Right atrium auricular region (tissue), 2 donors: ENCODE results near the gene BMAL1. TPM values are rescaled to one million over a fixed set of nuclear protein-coding genes. Genes with fewer than 3 reads are reported as not detected.

Experiments
- DNase-seq: peaks from one replicate; pipeline ENCODE4 v3.0.0-alpha.2; 2019; ENCODE audit warnings: low spot score
- H3K27ac ChIP-seq, 2 donors: fragments of 200-600 bp; sonication (generic); 1 replicate in 1 of 2; 2 replicates in 1 of 2; pipeline ENCODE4 v1.5.1; 2016 to 2019
- H3K27me3 ChIP-seq, 2 donors: fragments of 200-600 bp; sonication (generic); one replicate each; pipeline versions ENCODE4 v1.5.1 to v1.6.0; 2017 to 2019
- H3K36me3 ChIP-seq: fragments of 200-600 bp; sonication (generic); one replicate; pipeline ENCODE4 v1.5.1; 2016
- H3K4me1 ChIP-seq, 2 donors: fragments of 200-600 bp; sonication (generic); one replicate each; pipeline versions ENCODE4 v1.5.1 to v1.6.0; 2017 to 2019
- H3K4me3 ChIP-seq, 2 donors: fragments of 200-600 bp; sonication (generic); 1 replicate in 1 of 2; 2 replicates in 1 of 2; pipeline ENCODE4 v1.5.1; 2017 to 2019; ENCODE audit warnings: mild to moderate bottlenecking in 1 of 2, moderate library complexity in 1 of 2
- H3K9me3 ChIP-seq, 2 donors: fragments of 200-600 bp; sonication (generic); one replicate each; pipeline ENCODE4 v1.5.1; 2019
- total RNA-seq, 2 donors: library from RNA; depleted of rRNA; stranded (reverse); fragments of >200 nt; gene quantifications; one replicate each; pipeline ENCODE4 v1.1.0, GENCODE V29; 2016
- TF ChIP-seq, protein P1 (sequence below), 2 donors: fragments of 200-600 bp; sonication (generic); IDR thresholded peaks; one replicate each; pipeline ENCODE4 v1.5.1; 2019; ENCODE audit warnings: antibody characterized with exemption in 2 of 2

BMAL1 gene
- total RNA-seq, 2 donors from 2014 or later: 20.7 to 24.9 TPM

GRCh38 chr11:13405220-13405619 lies 127.6 kb downstream of the BMAL1 start:
- Histone ChIP-seq H3K27ac (no peak overlapping the region), H3K4me3 (no peak overlapping the region), H3K4me1 (no peaks in the 10 kb centered on the region), H3K9me3 (no peaks in the 10 kb centered on the region), H3K36me3 (peaks cover 19% of the 10 kb centered on the region), H3K27me3 (no peaks in the 10 kb centered on the region)
- no peak for DNase-seq
- TF ChIP-seq, protein P1, sequence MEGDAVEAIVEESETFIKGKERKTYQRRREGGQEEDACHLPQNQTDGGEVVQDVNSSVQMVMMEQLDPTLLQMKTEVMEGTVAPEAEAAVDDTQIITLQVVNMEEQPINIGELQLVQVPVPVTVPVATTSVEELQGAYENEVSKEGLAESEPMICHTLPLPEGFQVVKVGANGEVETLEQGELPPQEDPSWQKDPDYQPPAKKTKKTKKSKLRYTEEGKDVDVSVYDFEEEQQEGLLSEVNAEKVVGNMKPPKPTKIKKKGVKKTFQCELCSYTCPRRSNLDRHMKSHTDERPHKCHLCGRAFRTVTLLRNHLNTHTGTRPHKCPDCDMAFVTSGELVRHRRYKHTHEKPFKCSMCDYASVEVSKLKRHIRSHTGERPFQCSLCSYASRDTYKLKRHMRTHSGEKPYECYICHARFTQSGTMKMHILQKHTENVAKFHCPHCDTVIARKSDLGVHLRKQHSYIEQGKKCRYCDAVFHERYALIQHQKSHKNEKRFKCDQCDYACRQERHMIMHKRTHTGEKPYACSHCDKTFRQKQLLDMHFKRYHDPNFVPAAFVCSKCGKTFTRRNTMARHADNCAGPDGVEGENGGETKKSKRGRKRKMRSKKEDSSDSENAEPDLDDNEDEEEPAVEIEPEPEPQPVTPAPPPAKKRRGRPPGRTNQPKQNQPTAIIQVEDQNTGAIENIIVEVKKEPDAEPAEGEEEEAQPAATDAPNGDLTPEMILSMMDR (IDR thresholded peaks at IDR 0.05): no peak

DNA sequence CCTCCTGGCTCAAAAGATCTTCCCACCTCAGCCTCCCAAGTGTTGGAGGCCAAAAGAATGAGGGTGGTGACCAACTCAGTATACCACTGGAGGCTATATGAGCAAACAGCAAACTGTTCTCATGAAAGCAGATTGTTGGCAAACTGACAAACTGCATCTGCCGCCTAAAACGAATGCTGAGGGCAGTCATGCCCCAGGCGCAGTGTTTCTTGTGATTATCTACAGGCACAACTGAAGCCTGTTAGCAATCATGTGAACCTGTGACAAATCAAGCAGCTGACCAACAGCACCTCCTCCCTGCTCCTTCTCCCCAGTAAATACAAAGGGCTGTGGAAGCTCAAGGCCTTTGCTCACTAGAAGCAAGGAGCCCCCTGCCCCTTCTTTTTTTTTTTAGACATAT lies 137.6 kb downstream of the BMAL1 start:
- H3K27ac ChIP-seq: no peak overlapping the region
- H3K4me3 ChIP-seq: no peak overlapping the region
- no peak for DNase-seq
- H3K36me3 ChIP-seq: peaks cover 45% of the 10 kb centered on the region
- H3K9me3 ChIP-seq: no peaks in the 10 kb centered on the region
- H3K27me3 ChIP-seq: no peaks in the 10 kb centered on the region
- TF ChIP-seq, protein P1 (IDR thresholded peaks at IDR 0.05): no peak
- no peaks in the 10 kb centered on the region for H3K4me1 ChIP-seq

DNA sequence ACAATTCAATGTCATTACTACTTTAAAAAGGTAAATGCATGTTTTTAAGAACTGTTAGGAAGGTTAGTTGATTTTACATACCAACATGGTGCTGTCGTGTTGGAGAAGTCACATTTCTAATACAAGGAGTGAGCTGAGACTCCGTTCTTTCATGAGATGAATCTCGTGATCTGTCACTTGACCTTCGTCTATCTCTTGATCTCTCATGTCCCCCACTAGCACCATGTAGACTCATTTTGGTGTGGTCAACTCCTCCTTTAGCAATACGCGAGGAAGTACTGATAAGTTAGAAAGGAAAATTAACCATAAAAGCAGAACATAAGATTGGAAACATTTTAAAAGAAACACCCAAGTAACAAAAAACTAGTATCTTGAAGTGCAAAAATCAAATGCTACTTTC lies 144.0 kb downstream of the BMAL1 start:
- Histone ChIP-seq H3K27ac (no peak overlapping the region), H3K9me3 (no peaks in the 10 kb centered on the region), H3K36me3 (peaks cover 15% of the 10 kb centered on the region), H3K4me1 (no peaks in the 10 kb centered on the region), H3K27me3 (no peaks in the 10 kb centered on the region), H3K4me3 (no peak overlapping the region)
- TF ChIP-seq, protein P1 (IDR thresholded peaks at IDR 0.05): no peak
- DNase-seq: no peak

DNA sequence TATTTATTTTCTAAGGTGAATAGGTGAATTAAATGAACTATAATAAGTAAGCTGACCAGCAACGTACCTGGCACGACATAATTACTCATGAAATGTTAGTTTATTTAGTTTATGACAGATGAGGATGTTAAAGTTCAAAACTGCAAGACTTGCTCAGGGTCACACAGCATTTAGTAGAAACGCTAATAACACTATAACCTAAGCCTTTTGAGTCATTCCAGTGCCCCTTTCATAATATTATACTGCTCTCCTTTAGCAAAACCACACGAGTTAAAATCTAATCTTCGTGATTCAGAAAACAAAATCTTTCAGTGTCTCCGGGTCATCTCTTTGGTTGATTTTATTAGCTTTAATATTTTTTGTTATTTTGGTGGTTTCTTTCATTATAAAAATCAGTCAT lies 145.8 kb downstream of the BMAL1 start:
- Histone ChIP-seq H3K27me3 (no peaks in the 10 kb centered on the region), H3K9me3 (peaks cover 0 to 15% of the 10 kb centered on the region in 2 donors), H3K4me1 (no peaks in the 10 kb centered on the region), H3K4me3 (no peak overlapping the region), H3K36me3 (peaks cover 6% of the 10 kb centered on the region), H3K27ac (no peak overlapping the region)
- DNase-seq: no peak
- TF ChIP-seq, protein P1 (IDR thresholded peaks at IDR 0.05): no peak

GRCh38 chr11:13427440-13427839 lies 149.8 kb downstream of the BMAL1 start:
- Histone ChIP-seq H3K4me1 (no peaks in the 10 kb centered on the region), H3K36me3 (no peaks in the 10 kb centered on the region), H3K9me3 (peaks cover 0 to 23% of the 10 kb centered on the region in 2 donors), H3K27ac (no peak overlapping the region), H3K27me3 (no peaks in the 10 kb centered on the region), H3K4me3 (no peak overlapping the region)
- TF ChIP-seq, protein P1 (IDR thresholded peaks at IDR 0.05): no peak
- DNase-seq: no peak

DNA sequence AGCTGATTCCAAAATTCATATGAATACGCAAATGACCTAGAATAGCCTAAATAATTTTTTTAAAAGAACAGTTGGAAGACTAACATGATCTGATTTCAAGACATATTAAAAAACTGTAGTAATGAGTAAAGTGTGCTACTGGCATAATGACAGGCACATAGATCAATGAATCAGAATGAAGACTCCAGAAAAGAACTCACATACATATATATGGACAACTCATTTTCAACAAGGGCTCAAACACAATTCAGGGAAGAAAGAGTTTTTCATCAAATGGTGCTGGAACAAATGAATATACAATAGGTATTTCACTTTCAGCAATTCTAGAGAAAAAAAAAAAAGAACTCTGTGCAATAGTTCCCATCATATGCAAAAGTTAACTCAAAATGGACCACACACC lies 151.7 kb downstream of the BMAL1 start:
- no peak for DNase-seq
- H3K9me3 ChIP-seq: peaks cover 0 to 23% of the 10 kb centered on the region in 2 donors
- TF ChIP-seq, protein P1 (IDR thresholded peaks at IDR 0.05): no peak
- H3K4me3 ChIP-seq: no peak overlapping the region
- H3K27ac ChIP-seq: no peak overlapping the region
- no peaks in the 10 kb centered on the region for H3K36me3 ChIP-seq
- H3K4me1 ChIP-seq: peaks cover 0 to 7% of the 10 kb centered on the region in 2 donors
- no peaks in the 10 kb centered on the region for H3K27me3 ChIP-seq
